ENCODE results near the gene UBAC2.

GRCh38 chr13:99220199-99220935, 19.7 kb downstream of the UBAC2 start:
- TF ChIP-seq CTCF (conservative IDR thresholded peaks at IDR 0.05) (no peak), EZH2 (IDR thresholded peaks at IDR 0.05; ENCODE audit: low read depth) (no peak)

Data from PC-9 (cell line).